Measurements from ENCODE around the gene ZNF785.

ZNF785 gene

GRCh38 chr16:30539000-30539964 is 46.2 kb downstream of the ZNF785 start:
- no peak for DNase-seq

- DNase-seq = peak; percentile 72
Observed at GRCh38 chr16:30536391-30537024, 49.0 kb downstream of the ZNF785 start.

- DNase-seq = peak; percentile 69
Observed at GRCh38 chr16:30535777-30536190, 49.7 kb downstream of the ZNF785 start.

- DNase-seq = peak; percentile 19
Observed at GRCh38 chr16:30535106-30535776, 50.3 kb downstream of the ZNF785 start.

- DNase-seq = peak; percentile 77
Observed at GRCh38 chr16:30534368-30535105, 51.0 kb downstream of the ZNF785 start, which contains the start of gene ZNF747. Gene ZNF747, minus strand, starts transcription at chr16:30534858. Its CDS starts 179 bp downstream, at chr16:30534679.

GRCh38 chr16:30533748-30534367 is 51.6 kb downstream of the ZNF785 start:
- DNase-seq = no peak

- no peak for DNase-seq
Observed at GRCh38 chr16:30533146-30533522, 52.4 kb downstream of the ZNF785 start.

GRCh38 chr16:30532285-30533145 is 53.0 kb downstream of the ZNF785 start:
- DNase-seq = no peak

All from inflammatory macrophage treated with lipopolysaccharide for 4 hours (primary cell).